Upper lobe of left lung (tissue), 6 donors: ENCODE measurements around the gene EMILIN1. TPM values are rescaled to one million over a fixed set of nuclear protein-coding genes. Genes with fewer than 3 reads are reported as not detected.
A peak's percentile ranks its signal among the peaks of the same experiment; 100 is the strongest.

Experiments
- ATAC-seq, 2 donors: fragments of 200-7000 bp; cut with Tn5 transposase; one replicate each; pipeline ENCODE4 v1.9.1; 2022; ENCODE audit warnings: mild to moderate bottlenecking in 2 of 2, moderate library complexity in 2 of 2; ENCODE audit not compliant: low FRiP score in 2 of 2
- DNase-seq, 2 donors: peaks; one replicate each; pipeline ENCODE4 v3.0.0-alpha.2; 2019 to 2020
- H3K27ac ChIP-seq, 4 donors: fragments of 200-600 bp; sonication (generic); one replicate each; pipeline ENCODE4 v1.5.1; 2016 to 2019
- H3K27me3 ChIP-seq, 4 donors: fragments of 200-600 bp; sonication (generic); one replicate each; pipeline ENCODE4 v1.5.1; 2017 to 2019
- H3K36me3 ChIP-seq, 4 donors: fragments of 200-600 bp; sonication (generic); one replicate each; pipeline ENCODE4 v1.5.1; 2016 to 2019
- H3K4me1 ChIP-seq, 4 donors: fragments of 200-600 bp; sonication (generic); one replicate each; pipeline ENCODE4 v1.5.1; 2018 to 2019
- H3K4me3 ChIP-seq, 4 donors: fragments of 200-600 bp; sonication (generic); one replicate each; pipeline ENCODE4 v1.5.1; 2017 to 2019; ENCODE audit warnings: mild to moderate bottlenecking in 2 of 4, moderate library complexity in 1 of 4
- H3K9me3 ChIP-seq, 4 donors: fragments of 200-600 bp; sonication (generic); one replicate each; pipeline ENCODE4 v1.5.1; 2018 to 2019
- CTCF ChIP-seq, 6 experiments: fragments of 450-650 bp in 4 of 6; fragments of 200-600 bp in 2 of 6; sonication (generic) in 2 of 6; IDR thresholded peaks; one replicate each; pipeline ENCODE4 v1.5.1; 2016 to 2019; ENCODE audit warnings: antibody characterized with exemption in 6 of 6
- EP300 ChIP-seq, 4 donors: sonication (generic); formaldehyde crosslinking; IDR thresholded peaks; one replicate each; pipeline ENCODE4 v1.5.1; 2017; ENCODE audit warnings: antibody characterized with exemption in 4 of 4, control low read depth in 2 of 4
- POLR2A ChIP-seq, 4 donors: fragments of 450-650 bp; IDR thresholded peaks; one replicate each; pipeline ENCODE4 v1.5.1; 2016 to 2017; ENCODE audit warnings: antibody characterized with exemption in 4 of 4, mild to moderate bottlenecking in 2 of 4
- POLR2AphosphoS5 ChIP-seq, 2 donors: sonication (generic); formaldehyde crosslinking; IDR thresholded peaks; one replicate each; pipeline ENCODE4 v1.5.1; 2017; ENCODE audit warnings: antibody characterized with exemption in 2 of 2
- WGBS, 2 donors: methylation state at CpG; one replicate each; pipeline ENCODE4 v1.1.5; 2017 to 2018; 5-methylcytosine and 5-hydroxymethylcytosine counted together
- total RNA-seq, 6 donors: library from RNA; depleted of rRNA in 4 of 6; stranded (reverse); fragments of >200 nt in 4 of 6; gene quantifications; one replicate each; pipeline versions ENCODE4 v1.1.0 to v1.2.1, GENCODE V29; 2016 to 2021
- donor health status: DM: no; HTN: no; CAD: no; lungs with moderate emphysema.
- donor health status: DM: no; HTN: yes; CAD: no; lungs with severe emphysema.

EMILIN1 gene
- total RNA-seq, 6 donors from 2014 or later, result 20.7 to 158 (median 49.0) TPM

GRCh38 chr2:27083410-27084296, 5.2 kb downstream of the EMILIN1 start:
- Histone ChIP-seq H3K36me3 (no peaks in the 10 kb centered on the region), H3K4me3 (no peak overlapping the region), H3K27ac (no peak overlapping the region), H3K4me1 (peaks cover 27 to 52% (median 38%) of the 10 kb centered on the region in 4 donors), H3K9me3 (no peaks in the 10 kb centered on the region), H3K27me3 (no peaks in the 10 kb centered on the region)
- 87 to 93% methylated on average over 13 to 15 of the region's 20 CpGs for WGBS, 2 donors
- ATAC-seq, result no peak
- TF ChIP-seq EP300 (IDR thresholded peaks at IDR 0.05) (no peak), CTCF (IDR thresholded peaks at IDR 0.05) (no peak), POLR2AphosphoS5 (IDR thresholded peaks at IDR 0.05) (no peak), POLR2A (IDR thresholded peaks at IDR 0.05) (no peak)
- no peak for DNase-seq

GRCh38 chr2:27084297-27085061, 6.1 kb downstream of the EMILIN1 start:
- Histone ChIP-seq H3K9me3 (no peaks in the 10 kb centered on the region), H3K4me3 (no peak overlapping the region), H3K4me1 (peaks cover 27 to 52% (median 38%) of the 10 kb centered on the region in 4 donors), H3K27ac (no peak overlapping the region), H3K27me3 (no peaks in the 10 kb centered on the region), H3K36me3 (no peaks in the 10 kb centered on the region)
- ATAC-seq, result no peak
- 90 to 93% methylated on average over 5 to 6 of the region's 6 CpGs for WGBS, 2 donors
- TF ChIP-seq EP300 (IDR thresholded peaks at IDR 0.05) (no peak), CTCF (IDR thresholded peaks at IDR 0.05) (no peak), POLR2AphosphoS5 (IDR thresholded peaks at IDR 0.05) (no peak), POLR2A (IDR thresholded peaks at IDR 0.05) (no peak)
- peak in 1 of 2 donors; percentile 45 for DNase-seq

- Histone ChIP-seq H3K36me3 (no peaks in the 10 kb centered on the region), H3K27ac (peak overlapping the region; percentile 90 to 92 (median 91)), H3K9me3 (no peaks in the 10 kb centered on the region), H3K4me1 (peaks cover 27 to 50% (median 38%) of the 10 kb centered on the region in 4 donors), H3K27me3 (no peaks in the 10 kb centered on the region), H3K4me3 (peak overlapping the region; percentile 44 to 88 (median 70))
- 60 to 71% methylated on average over 6 to 10 of the region's 10 CpGs for WGBS, 2 donors
- no peak for DNase-seq
- no peak for ATAC-seq
- TF ChIP-seq POLR2AphosphoS5 (IDR thresholded peaks at IDR 0.05) (no peak), EP300 (IDR thresholded peaks at IDR 0.05) (no peak), POLR2A (IDR thresholded peaks at IDR 0.05) (no peak), CTCF (IDR thresholded peaks at IDR 0.05) (no peak)
These were observed 6.8 kb downstream of the EMILIN1 start for GRCh38 chr2:27085062-27085672.

- ATAC-seq (peak; percentile 54 to 74), DNase-seq (peak; percentile 90 to 91)
- Histone ChIP-seq H3K9me3 (no peaks in the 10 kb centered on the region), H3K4me1 (peaks cover 27 to 45% (median 35%) of the 10 kb centered on the region in 4 donors), H3K27ac (peak overlapping the region; percentile 90 to 92 (median 91)), H3K4me3 (peak overlapping the region; percentile 44 to 88 (median 70)), H3K36me3 (no peaks in the 10 kb centered on the region), H3K27me3 (no peaks in the 10 kb centered on the region)
- 0 to 1% methylated on average over 14 to 20 of the region's 38 CpGs for WGBS, 2 donors
- TF ChIP-seq POLR2A (IDR thresholded peaks at IDR 0.05) (peak in 2 of 4 donors; percentile 15 to 49), POLR2AphosphoS5 (IDR thresholded peaks at IDR 0.05) (peak; percentile 39 to 63), CTCF (IDR thresholded peaks at IDR 0.05) (peak in 4 of 6 experiments; percentile 23 to 65 (median 34)), EP300 (IDR thresholded peaks at IDR 0.05) (no peak)
These were observed 7.3 kb downstream of the EMILIN1 start for GRCh38 chr2:27085673-27086089.
